Stimulated activated CD4-positive, alpha-beta T cell treated with anti-CD3 and anti-CD28 coated beads, Interleukin-4, amount 100 ng/mL, for 1 hour (primary cell): ENCODE data around the gene HRH2.

Source experiments
- DNase-seq: peaks from one replicate; pipeline ENCODE4 v3.0.0-alpha.2; 2020

The HRH2 gene

DNA sequence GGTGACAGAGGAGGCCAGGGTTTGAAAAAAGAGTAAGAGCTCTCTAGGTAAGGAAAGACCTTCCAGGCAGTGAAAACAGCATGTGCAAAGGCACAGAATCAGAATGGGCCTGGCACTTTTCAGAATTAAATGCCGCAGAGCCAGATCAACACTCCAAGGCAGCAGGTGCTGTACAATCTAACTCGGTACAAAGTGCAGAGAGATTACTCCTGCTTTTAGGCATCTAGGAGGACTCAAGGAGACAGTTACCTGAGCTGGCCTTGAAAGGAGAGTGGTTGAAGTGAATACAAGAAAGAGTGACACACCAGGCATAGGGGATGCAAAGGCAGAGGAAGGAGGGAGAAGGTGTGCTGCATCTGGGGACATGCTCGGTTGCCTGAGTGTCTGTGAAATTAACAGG is 21.5 kb downstream of the HRH2 start:
- DNase-seq, result no peak

DNA sequence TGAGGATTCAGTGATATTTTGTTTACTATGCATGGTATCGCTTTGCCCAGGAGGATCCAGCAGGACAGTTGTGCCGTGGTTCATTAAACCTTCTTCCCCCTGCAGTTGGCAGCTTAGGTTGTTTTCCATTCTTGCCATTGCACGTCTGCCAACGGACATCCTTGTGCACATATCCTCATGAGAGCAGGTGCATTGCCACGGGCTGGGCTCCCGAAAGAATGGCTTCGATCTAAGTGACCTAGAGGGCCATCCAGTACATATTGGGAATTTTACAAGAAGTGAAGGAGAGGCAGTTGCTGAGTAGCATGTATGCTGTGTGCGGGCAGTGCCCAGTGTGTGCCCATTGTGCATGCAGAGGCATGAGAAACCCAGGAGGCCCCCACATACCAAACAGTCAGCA is 22.1 kb downstream of the HRH2 start:
- DNase-seq, result no peak

DNA sequence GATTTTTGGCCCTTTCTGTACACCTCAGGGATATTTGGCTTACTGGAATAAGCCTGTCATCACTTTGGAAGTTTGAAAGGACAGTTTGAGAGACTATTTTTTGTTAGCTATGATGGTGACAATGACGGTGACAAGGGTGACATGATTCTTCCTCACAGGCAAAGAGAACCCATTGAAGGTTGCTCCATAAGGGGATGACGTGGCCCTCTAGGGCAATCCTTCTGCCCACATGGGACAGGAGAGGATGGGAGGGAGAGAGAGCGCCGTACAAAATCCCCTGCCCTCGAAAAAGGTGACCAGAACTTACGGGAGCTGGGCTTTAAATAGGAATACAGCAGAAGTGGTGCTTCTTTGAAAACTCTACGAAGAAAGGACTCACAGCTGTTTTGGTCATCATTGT is 22.6 kb downstream of the HRH2 start:
- no peak for DNase-seq

DNA sequence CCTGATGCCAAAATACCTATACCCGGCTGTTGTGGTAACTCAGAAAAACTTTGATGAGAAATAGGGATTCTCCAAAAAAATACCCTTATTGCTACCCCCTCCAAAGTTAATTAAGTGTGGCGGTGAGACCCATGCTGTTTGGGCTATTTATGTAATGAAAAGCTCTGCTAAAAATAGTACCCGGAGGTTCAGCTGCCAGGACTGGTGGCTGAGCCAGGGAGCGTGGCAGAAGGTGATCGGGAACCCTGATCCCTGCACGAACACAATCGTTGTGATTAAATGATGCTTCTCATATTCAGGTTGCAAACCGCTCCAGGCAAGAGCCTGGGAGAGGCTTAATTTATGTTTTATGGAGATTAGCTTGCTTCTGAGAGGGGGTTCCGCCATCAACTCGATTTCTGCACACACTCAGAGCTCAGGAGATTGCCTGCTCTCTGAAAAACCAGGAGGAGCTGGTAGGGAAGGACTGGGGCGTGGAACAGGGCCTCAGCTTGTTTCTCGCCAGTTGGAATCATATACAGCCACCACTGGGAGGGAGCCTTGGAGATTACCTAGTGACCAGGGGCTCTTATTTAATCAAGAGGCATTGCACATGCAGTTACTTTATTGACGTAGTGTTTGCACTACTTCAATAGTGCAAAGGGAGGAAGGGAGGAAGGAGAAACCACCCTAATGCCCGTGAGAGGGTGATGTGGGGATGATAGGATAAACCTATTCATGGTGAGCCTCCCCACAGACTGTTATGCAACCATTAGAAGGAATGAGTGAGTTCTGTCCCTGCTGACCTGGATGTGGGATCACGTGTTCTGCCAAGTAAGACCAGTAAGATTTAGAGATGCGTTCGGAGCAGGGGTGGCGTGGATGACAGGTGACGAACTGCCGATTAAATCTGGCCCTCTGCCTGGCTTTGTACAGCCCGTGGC is 23.4 kb downstream of the HRH2 start:
- no peak for DNase-seq

DNA sequence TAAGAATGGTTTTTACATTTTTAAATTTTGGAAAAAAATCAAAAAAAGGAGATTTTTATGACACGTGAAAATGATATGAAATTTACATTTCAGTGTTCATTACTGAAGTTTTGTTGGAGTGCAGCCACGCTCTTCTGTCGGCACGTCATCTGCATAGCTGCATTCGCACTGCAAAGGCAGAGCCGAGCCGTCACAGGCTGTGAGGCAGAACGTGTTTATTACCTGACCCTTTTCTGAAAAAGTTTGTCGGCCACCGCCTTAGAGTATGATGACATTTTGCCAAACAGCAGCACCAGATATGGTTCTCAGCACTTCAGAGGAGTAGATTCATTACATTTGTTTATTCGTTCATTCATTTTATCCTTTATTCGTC is 24.1 kb downstream of the HRH2 start:
- no peak for DNase-seq

DNA sequence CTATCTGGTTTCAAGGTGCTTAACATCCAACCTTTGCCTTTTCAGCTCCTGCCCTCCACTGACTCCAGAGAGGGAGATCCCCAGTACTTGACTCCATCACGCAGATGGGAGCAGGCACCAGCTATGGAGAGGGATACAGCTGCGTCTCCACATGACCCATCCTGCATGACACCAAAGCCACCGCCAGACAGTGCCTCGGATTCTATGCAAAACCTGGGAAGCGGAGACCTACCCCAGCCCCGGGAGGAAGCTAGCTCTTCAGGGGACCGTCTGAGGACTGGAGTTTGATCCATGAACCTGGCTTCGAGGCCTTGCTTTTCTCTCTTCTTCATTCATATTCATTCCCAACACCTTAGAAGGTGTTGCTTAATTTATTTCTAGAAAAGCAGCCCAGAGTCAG is 24.8 kb downstream of the HRH2 start:
- DNase-seq, result no peak

DNA sequence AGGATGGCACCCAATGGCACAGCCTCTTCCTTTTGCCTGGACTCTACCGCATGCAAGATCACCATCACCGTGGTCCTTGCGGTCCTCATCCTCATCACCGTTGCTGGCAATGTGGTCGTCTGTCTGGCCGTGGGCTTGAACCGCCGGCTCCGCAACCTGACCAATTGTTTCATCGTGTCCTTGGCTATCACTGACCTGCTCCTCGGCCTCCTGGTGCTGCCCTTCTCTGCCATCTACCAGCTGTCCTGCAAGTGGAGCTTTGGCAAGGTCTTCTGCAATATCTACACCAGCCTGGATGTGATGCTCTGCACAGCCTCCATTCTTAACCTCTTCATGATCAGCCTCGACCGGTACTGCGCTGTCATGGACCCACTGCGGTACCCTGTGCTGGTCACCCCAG is 25.4 kb downstream of the HRH2 start:
- no peak for DNase-seq

DNA sequence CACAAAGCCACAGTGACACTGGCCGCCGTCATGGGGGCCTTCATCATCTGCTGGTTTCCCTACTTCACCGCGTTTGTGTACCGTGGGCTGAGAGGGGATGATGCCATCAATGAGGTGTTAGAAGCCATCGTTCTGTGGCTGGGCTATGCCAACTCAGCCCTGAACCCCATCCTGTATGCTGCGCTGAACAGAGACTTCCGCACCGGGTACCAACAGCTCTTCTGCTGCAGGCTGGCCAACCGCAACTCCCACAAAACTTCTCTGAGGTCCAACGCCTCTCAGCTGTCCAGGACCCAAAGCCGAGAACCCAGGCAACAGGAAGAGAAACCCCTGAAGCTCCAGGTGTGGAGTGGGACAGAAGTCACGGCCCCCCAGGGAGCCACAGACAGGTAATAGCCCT is 26.1 kb downstream of the HRH2 start:
- DNase-seq, result no peak

DNA sequence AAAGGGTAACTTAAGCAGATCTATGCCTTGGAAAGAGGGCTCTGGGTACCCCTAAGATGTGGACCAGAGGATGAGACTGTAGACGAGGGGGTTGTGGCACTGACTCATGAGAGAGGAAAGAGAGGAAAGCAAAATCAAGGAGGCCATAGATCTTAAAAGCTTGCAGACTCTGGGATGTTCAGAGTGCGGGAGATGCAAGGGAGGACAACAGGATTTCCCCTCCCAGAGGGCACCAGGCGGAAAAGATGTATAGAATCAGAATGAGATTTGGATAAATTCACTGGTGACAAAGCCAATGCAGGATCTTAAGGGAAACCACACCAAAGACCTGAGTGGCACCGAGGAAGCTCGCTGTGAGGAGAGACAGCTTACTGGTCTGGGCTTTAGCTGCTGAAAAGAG is 27.1 kb downstream of the HRH2 start:
- DNase-seq, result no peak

DNA sequence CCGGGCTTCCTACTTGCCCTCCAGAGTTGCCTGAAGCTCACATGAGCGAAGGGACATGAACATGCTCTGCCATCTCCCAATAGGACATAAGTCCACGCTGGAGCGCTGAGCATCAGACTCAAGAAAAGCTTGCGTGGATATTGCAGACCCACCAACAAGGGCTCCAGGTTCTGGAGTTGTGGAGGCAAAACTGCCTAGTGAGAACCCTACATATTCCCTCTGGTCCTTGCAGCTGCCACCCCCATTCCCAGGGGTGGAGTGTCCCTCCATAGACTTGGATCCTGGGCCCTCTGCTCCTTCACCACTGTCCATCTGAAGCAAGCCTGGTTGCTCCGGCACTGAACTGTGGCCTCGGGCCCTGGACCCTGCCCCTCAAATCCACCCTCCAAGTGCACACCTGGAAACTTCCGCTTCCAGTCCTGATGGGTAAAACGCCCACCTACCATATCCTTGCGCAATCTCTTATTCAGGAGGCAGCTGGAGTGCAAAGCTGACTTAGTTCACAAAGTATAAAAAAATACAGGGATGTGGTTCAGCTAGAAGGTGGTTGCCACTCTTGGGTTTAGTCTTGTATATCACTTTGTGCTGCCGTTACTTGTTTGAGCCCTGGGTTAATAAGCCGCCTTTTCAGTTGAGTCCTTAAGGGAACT is 28.0 kb downstream of the HRH2 start:
- no peak for DNase-seq

DNA sequence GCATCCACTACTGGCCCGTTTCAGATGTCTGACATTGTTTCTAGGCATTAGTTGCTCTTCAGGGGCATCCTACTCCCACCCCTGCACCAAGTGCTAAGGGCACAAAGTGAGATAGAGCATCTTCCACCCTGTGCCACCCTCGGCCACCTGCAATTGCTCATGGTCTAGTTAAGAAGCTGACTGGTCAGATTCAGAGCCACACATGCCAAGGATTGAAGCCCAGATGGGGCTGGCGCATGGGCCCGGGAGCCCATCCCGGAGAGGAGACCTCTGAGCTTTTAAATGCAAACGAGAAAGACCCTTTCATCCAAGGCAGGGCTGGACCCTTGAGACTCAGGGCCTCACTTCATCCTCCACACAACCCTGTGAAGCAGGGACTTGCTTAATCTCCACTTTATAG is 28.5 kb downstream of the HRH2 start:
- DNase-seq, result no peak

DNA sequence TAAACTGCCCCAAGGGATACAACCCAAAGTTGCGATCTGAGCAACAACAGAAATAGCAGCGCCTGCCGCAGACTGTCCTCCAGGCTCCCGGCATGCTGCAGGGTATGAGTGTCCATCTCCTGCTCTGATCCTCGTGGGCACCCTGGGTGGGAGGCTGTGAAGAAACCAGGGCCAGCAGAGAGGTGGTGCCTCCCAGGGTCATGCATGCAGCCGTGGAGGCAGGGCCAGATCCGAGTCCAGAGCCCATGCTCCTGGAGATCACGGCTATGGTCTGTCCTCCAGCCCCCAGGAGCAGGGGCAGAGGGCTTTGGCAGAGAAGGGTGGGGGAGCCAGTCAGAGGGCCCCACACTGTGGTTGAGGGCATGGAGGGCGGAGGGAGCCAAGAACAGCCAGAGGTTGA is 29.0 kb downstream of the HRH2 start:
- no peak for DNase-seq

DNA sequence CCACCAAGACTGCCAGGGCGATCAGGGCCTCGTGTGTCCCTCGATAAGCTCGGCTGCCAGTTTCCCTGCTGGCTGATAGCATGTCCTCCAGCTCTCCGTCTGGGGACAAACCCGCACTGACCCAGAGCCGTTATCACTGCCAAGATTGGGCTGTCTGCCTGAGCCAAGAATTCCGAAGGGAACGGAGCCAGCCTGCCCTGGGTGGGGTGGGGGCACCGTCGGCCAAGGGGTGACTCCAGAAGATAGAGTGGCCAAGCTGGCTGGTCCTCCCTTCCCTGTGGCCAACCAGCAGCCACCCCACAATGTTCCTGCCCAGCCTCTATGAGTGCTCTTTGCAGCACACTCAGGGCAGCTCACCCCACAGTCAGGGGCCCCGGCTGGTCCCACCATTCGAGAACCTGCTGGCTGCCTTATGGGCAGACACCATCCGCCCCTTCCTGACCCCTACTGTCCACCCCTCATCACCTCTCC is 29.4 kb downstream of the HRH2 start:
- no peak for DNase-seq

DNA sequence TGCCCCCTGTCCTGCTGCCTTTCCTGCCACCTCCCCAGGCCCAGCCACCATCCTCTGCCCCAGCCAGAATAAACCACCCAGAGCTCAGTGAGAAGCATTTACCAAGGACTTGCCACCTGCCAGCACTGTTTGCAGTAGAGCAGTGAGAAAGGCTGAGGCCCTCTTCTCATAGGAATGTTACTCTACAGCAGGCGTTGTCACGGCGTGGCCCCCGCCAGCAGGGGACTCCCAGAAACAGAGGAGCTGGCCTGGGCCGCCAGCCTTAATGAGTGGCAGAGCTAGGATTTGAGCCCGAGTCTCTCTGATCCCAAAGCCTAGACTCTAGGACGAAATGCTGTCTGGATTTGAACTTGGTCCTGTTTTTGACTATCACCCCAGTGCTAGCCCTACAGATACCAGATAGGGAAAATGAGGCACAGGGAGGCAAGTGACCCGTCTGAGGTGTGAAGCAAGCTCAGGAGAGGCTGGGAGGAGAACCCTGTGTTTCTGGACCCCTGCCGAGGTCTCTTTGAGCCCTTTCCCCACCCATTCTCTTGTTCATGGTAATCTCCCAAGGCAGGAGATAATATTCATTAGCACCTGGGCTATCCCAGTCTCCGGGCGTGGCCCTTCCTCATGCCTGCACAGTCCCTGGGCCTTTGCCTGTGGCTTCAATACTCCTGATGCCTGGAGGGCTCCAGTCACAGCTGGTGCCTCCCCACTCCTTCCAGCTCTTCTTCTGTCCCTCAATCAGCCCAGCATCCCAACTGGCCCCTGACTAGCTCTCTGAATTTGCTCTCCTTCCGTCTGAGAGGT is 30.7 kb downstream of the HRH2 start:
- no peak for DNase-seq

DNA sequence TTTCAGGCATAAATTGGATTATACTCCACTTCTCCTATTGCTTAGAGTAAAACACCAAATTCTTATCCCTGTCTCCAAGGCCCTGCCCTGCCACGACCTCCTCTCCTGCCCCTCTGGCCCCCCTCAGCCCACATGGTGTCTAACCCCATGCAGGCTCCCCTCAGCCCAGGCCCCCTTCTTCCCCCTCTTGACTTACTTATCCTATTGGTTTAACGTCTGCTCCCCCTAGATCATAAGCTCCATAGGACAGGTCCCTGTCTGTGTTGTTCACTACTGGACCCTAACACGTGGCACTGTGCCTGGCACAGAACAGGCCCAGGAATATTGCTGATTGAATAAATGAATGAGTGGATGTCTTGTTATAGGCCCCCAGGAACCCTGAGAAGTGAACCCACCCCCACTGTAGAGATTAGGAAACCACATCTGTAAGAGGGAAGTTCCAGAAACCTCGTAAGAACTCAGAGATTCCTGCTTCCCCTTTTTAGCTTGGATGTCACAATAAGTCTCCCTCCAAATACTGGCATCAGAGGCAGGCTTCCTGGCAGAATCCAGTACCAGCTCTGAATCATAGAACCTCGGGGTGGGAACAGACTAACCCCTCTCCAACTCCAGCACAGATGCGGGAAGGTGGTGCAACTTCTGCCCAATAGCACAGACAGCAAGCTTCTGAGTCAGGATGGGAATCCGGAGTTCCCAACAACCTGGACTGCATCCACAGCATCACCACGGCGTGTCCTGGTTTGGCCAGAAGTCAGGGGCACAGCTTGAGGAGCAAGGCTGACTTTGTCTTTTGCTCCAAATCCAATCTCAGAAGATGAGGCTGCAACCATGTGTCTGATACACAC is 31.5 kb downstream of the HRH2 start:
- DNase-seq, result no peak

DNA sequence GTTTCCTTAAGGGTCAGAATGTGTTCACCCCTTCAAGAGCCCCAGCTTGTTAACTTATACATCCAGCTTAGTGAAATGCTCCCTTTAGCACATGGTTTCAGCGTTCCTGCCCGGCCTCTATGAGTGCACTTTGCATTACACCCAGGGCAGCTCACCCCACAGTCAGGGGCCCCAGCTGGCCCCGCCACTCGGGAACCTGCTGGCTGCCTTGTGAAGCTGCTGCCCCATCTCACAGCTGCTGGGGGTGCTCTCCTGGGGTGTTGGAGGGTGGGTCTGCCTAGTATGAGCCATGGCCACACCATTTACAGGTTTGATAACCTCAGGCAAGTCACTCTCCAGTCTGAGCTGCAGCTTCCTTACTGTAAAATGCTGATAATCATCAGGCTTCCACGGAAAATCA is 32.2 kb downstream of the HRH2 start:
- no peak for DNase-seq

DNA sequence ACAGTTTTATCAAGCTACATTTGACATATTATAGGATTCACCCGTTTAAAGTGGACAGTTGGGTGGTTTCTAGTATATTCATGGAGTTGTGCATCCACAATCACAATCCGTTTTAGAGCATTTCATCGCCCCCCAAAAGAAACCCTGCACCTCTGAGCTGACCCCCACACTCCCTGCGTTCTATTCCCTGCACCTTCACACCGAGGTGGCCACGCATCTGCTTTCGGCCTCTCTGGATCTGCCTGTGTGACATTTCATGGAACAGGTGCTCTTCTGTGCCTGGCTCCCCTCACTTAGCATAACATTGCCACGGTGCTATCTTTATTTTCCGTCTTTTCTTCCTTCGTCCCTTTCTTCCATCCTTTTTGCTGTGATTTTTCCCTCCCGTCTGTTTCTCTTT is 32.7 kb downstream of the HRH2 start:
- no peak for DNase-seq

DNA sequence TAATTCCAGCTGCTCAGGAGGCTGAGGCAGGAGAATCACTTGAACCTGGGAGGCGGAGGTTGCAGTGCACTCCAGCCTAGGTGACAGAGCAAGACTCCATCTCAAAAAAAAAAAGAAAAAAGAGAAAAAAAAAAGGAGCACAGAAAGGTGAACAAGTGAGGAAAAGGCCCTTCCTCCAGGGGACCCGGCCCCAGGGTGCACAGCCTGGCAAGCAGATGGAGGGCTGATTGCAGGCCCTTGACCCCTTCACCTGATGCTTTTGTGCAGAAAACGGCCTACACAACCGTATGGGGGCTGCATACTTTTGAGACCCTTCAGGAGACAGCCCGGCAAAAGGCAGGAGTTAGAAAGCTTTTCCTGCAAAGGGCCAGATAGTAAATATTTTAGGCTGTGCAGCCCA is 33.9 kb downstream of the HRH2 start:
- no peak for DNase-seq

DNA sequence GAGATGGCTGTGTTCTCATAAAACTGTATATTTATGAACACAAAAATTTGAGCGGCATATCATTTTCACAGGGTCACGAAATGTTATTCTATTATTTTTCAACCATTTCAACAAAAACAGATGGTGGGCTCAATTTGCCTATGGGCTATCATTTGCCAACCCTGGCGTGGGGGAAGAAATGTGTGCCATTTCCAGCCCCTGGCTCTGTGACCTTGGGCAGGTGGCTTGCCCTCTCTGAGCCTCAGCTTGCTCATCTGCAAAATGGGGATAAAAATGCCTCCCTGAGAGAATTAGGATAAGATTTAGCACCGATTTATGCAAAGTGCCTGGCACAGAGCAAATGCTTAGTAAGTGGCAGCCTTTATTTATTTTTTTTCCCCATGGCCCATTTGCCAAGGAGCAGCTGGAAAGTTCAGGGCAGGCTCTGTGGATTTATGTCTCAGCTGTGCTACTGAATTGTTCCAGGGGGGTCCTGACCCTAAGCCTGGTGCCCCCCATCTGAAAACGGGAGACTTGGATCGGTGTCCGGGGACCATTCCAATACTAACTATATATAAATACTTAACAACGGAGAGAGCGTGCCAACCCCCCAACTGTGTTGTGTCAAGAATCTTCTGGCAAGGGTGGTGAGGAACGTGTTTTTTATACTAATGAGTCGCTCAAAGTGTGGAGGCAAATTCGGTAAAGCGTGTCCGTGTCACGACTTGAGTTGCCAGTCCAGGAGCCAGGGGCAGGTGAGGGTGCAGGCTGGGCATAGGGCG is 34.5 kb downstream of the HRH2 start:
- no peak for DNase-seq

DNA sequence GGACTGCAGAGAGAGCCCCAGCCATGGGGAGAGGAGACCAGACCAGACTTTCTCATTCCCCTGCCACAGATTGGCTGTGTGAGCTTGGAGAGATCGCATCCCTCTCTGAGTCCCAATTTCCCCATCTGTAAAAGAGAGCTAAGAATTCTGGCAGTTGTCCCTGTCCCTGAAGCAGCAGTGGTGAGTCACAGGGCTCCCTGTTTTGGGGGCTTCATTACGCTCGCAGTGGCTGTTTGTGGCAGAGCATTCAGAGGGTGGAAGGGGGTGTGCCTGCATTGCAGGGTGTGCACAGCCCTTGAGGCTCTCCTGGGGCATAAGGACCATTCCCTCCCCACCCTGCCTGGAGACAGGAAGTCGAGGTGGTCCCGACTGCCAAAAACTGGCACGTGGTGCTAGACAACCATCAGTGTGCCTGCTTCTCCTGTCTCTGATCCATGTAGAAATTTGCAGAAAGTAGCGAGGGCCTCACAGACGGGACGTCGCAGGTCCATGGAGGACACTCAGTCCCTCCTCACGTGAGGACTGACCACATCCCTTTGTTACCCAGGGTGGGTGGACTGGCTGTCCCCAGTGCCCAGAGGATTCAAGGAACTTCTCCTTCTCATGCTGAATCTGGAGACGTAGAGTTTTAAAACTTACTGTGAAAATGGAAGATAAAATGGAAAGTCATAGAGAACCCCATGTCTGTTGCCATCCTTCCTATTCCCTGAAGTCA is 35.3 kb downstream of the HRH2 start:
- no peak for DNase-seq

DNA sequence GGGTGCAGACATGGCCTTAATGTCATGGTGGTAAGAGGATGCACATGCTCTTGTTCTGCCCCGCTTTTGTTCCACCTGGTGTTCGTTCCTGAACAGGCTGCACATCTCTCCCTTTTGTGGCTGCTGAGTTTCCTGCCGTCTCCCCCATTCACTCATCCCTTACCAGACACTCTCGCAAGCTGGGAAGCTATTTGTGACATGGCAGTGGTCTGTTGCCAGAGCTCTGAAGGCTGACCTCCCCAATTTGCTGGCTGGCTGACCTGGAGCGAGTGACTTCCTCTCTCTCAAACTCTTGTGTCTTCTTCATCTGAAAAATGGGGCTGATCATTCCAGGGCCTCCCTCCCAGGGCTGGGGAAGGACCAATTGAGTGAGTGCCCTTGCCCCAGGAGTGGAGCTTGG is 35.9 kb downstream of the HRH2 start:
- no peak for DNase-seq
